NCI-H82 treated with DMSO at 0.1 percent for 48 hours (cell line): ENCODE results near the gene FBF1.
"Not testable (repeated sequence)": the region's sequence is repeated elsewhere in the genome, so short reads cannot be mapped to it uniquely, and the experiment has no call there.

Source experiments
- DNase-seq: peaks from one replicate; lab custom pipeline; 2025; ENCODE audit not compliant: unreplicated experiment; lab: John Stamatoyannopoulos, UW

Gene FBF1, protein sequence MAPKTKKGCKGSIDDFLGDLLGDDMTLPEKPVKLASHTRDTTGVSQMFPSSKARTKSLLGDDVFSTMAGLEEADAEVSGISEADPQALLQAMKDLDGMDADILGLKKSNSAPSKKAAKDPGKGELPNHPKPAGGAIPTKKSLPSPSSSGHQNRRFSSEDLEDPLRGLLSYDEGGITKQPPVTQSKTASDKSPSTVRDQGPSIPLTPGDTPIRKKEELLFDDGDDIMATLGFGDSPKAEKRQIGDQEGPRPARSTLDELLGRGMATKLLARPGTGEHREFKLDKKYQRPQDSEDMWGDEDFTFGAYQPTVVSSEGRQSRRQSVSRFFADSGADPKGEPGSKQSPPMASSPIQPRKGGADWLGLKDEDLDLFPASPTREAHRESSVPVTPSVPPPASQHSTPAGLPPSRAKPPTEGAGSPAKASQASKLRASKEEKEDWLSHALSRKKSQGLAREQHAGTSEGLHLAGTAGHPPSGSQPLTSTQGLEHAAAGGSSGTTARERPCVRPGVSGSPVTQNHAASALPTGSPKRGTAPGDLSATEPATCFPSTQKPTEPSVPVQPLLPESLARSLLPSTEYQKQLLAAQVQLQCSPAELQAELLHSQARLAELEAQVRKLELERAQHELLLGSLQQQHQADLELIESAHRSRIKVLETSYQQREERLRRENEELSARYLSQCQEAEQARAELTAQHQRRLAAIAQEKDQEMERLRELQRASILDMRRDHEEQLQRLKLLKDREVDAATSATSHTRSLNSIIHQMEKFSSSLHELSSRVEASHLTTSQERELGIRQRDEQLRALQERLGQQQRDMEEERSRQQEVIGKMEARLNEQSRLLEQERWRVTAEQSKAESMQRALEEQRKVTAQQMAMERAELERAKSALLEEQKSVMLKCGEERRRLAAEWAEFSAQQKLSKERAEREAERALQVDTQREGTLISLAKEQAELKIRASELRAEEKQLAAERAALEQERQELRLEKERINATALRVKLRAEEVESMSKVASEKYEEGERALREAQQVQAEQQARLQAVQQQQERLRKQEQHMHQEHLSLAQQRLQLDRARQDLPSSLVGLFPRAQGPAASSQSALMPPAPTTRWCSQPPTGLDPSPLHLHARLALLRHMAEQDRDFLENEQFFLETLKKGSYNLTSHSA

DNA sequence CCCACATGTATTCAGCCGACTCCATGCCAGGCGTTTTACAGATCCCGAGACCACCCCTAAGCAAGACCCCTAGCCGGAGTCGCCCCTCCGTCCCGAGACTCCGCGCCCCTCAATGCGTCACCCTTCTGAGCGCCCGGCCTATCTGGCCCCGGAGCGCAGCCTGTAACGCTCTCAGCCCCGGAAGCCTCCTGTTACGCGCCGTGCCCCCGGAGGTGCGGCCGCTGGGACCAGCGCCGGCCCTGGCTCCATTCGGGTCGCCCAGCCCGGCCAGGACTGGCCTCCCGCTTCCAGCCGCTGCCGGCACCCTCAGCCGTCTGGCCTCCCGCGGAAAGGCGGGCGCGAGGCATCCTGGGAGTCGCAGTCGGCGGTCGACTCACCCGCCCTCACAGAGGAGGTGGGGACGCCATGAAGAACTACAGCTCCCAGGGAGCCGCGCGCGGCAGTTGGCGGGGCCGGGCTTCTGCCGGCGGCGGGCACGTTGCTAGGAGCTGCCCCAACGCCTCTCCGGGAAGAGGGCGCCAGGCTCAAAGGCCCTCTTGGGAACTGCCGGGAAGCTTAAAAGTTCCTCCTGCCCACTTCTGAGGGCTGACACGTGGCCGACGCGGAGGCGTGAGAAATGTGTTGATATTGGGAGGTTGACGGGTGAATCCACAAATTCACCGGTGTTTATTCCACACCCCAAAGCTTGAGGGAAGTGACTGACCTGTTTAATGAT lies at the start of gene FBF1:
Gene FBF1 (minus strand): TSS at position 316 of the 715 bp plus-strand sequence. CDS start 2,893 bp downstream, outside the sequence.
- DNase-seq = peak; percentile 90

DNA sequence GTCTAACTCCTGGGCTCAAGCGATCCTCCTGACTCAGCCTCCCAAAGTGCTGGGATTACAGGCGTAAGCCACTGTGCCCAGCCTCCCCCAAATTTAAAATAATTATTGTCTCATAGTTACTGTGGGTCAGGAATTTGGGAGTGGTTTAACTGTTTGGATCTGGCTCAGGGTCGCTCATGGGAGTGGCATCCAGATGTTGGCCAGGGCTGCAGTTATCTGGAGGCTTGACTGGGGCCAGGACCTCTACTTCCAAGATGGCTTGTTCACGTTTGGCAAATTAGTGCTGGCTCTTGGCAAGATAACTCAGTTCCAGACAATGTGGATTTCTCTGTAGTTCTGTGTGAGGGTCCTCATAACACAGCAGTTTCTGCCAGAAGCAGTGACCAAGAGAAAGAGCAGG lies 46.2 kb upstream of the FBF1 start:
- no peak for DNase-seq

DNA sequence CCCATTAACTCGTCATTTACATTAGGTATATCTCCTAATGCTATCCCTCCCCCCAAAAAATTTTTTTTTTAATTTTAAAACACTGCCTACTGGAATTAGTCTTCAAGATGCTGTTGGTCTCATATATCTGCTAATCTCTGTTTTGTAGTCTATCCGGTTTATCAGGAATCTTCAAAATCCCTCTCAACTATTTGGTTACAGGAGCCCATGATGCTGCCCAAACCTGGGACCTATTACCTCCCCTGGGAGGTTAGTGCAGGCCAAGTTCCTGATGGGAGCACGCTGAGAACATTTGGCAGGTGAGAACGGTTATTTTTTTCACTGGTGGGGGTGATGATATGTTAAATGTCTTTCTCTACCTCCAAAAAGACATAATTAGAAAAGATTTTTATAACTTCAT lies 45.1 kb upstream of the FBF1 start:
- DNase-seq = no peak

DNA sequence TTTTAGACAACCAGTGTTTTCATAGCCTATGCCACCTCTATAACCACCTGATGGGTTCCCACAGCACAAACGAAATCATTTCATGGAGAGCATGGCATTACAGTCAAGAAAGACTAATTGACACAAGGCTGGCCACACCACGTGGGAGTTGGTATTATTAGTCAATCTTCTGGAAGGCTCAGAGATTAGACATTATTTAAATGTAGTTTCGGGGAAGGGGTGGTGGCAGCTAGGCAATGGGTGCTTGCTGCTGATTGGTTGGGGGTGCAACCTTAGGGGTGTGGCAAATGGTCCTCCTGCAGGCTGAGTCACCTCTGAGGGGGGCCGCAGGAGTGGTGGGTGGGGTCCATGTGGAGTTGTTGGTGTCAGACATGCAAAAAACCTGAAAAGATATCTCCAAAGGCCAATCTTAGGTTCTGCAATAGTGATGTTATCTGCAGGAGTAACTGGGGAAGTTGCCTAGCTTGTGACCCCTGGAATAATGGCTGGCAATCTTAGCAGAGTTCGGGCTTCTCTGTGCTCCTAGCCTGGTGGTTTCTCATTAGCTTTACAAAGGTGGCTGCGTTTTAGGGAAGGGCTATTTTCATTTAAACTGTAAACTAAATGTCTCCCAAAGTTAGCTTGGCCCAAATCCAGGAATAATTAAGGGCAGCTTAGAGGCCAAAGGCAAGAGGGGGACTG lies 42.8 kb upstream of the FBF1 start:
- peak; percentile 21 for DNase-seq

DNA sequence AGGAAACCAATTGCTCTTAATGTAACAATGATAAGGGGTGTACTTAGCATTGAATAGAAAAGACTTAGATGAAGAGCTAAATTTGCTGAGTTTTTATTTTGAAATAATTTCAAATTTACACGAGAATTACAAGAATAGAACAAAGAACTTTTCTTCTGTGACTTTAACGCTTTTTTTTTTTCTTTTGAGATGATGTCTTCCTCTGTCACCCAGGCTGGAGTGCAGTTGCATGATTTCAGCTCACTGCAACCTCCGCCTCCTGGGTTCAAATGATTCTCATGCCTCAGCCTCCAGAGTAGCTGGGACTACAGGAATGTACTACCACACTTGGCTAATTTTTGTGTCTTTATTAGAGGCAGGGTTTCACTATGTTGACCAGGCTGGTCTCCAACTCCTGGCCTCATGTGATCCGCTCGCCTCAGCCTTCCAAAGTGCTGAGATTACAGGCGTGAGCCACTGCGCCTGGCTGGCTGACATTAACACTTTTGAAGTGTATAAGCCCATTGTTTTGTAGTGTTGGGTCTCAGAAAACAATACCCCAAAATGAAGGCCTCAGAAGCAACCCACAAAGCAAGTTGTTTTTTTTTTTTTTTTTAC lies 40.3 kb upstream of the FBF1 start:
- no peak for DNase-seq

DNA sequence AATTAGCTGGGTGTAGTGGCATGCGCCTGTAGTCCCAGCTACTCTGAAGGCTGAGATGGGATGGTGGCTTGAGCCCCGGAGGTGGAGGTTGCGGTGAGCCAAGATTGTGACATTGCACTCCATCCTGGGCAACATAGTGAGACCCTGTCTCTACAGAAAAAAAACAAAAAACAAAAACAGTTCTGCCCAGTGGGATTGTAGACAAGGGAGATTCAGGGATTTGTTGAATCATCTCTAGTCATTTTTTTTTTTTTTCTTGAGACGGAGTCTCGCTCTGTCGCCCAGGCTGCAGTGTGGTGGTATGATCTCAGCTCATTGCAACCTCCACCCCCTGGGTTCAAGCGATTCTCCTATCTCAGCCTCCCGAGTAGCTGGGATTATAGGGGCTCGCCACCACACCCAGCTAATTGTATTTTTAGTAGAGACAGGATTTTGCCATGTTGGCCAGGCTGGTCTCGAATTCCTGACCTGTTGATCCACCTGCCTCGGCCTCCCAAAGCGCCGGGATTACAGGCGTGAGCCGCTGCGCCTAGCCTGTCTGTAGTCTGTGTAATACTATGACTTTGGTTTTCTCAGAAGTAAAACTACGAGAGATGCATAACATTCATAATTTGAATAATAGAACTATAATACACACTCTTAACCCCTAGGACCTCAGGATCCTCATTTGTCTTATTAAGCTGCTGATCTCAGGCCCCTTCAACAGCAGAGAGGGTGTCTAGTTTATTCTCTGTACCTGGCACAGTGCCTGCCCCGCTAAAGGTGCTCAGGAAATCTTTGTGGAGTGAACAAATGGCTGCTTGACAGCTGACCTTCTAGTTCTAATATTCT lies 39.6 kb upstream of the FBF1 start:
- peak; percentile 8 for DNase-seq

DNA sequence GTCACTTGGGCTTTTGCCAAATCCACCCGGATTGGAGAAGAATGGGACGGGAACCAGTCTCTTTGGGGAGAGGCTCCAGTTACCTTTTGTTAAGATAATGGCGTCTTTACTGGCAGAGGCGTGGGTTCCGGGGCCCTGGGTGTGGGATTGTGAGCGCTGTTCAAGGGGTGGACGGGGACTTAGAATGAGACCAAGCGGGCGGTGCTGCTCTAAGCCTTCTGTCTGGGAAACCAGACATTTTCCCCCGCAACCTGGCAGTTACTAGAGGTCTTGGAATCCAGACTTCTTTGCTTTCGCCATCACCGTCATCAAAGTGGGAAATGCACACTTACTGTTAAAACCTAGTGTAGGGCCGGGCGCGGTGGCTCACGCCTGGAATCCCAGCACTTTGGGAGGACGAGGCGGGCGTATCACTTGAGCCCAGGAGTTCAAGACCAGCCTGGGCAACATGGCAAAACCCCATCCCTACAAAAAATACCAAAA lies 38.9 kb upstream of the FBF1 start:
- peak; percentile 80 for DNase-seq

DNA sequence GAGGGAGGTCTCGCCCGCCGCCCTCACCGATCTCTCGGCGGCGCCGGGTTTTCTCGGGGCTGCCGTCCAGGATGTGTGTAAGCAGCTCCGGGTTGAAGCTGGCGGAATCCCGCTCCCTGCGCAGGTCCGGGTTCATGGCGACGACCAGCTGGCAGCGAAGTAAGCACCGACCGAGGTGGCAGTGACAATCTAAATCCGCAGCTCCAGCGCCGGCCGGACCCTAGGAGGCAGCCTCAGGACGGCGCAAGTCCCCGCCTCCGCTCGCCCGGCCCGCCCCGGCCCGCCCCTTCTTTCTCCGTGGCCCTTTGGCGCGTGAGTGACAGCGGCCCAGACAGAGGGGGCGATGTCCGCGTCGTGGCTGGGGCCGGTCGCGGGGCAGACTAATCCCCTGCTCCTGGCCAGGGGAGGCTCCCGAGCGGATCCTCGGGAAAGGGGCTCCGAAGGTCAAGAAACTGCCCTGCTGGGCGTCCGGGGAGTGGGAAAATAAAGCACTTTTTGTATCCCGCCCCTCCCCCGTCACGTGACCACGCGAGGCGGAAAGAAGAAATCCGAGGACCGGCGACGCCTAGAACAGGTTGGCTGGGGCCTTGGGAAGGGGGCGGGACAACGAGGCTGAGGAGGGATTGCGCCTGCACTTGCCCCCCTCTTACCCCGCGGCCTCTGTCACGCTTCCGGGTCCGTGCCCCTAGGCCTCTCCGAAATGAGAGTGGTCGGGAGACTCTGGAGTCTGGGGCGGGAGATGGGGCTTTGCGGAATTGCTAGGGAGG lies 38.3 kb upstream of the FBF1 start, which contains the start of the genes ACOX1 and TEN1:
Gene ACOX1 (minus strand): TSS at position 229 of the 767 bp plus-strand sequence. CDS start 93 bp downstream, at position 136.
Gene TEN1 (plus strand): TSS at position 303 of the 767 bp plus-strand sequence. CDS start 6,953 bp downstream, outside the sequence.
- peak; percentile 93 for DNase-seq

DNA sequence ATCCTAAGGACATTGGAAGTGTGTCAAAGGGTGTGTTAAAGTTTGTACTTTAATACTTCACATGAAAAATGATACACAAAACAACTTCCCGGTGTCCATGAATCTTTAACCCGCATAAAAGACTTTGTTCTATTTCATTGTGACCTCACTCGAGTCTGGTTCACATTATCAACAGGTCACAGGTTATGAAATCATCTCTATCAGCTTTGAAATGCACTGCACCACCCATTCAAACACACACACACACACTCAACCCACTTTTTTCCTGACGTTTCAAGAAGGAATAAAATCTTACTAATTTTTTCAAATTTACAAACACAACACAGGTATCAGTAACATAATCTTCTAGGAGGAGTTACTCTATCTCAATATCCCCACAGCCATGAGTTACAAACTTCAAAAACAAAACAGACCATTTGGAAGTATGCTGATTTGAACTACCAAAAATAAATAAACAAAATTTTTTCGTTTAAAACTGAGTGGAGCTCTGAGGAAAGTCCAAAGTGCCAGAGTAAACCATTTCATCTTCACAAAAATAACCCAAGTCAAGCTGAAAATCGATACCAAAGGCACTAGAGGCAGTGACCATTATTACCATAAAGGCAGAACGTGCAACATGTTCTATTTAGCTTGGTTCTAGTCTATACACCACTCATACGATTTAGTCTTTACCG lies 35.5 kb upstream of the FBF1 start:
- no peak for DNase-seq

DNA sequence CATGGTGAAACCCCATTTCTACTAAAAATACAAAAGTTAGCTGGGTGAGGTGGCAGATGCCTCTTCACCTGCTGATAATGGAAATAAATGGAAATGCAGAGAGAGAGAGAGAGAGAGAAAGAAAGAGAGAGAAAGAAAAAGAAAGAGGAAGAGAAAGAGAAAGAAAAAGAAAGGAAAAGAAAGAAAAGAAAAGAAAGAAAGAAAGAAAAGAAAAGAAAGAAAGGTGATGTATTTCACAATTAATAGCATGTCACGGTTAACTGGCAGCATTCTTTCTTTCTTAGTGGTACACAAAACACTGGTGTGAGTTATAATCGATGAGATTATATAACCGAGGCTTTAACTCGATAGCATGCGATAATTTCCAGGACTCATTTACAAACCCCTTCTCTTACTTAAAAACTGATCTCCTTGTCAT lies 34.9 kb upstream of the FBF1 start:
- no peak for DNase-seq

DNA sequence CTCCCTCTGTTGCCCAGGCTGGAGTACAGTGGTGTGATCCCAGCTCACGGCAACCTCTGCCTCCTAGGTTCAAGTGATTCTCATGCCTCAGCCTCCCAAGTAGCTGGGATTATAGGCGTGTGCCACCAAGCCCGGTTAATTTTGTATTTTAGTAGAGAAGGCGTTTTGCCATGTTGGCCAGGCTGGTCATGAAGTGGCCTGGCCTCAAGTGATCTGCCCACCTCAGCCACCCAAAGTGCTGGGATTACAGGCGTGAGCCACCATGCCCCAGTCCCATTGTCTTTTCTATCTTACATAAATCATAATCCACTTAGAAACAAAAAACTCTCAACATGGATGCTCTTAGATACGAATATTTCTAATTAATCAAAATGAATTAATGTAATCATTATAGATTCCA lies 34.3 kb upstream of the FBF1 start:
- DNase-seq = not testable (repeated sequence)

DNA sequence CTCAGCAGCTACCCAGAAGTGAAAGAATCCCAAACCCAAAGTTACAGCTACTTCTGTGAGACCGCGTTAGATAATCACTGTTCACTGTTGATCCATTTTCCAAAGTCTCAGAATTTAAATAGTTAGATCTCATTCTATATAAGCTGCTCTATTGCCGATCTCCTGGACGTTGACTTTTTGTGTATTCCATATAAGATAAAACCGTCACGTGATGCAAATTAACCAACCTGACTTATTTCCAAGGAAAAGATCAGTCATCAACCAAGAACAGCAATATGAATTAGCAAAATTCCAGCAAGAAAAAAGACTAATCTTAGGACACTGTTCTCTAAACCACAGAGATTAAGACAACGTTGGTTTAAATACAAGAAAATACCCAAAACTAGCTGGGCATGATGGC lies 29.8 kb upstream of the FBF1 start:
- DNase-seq = no peak

DNA sequence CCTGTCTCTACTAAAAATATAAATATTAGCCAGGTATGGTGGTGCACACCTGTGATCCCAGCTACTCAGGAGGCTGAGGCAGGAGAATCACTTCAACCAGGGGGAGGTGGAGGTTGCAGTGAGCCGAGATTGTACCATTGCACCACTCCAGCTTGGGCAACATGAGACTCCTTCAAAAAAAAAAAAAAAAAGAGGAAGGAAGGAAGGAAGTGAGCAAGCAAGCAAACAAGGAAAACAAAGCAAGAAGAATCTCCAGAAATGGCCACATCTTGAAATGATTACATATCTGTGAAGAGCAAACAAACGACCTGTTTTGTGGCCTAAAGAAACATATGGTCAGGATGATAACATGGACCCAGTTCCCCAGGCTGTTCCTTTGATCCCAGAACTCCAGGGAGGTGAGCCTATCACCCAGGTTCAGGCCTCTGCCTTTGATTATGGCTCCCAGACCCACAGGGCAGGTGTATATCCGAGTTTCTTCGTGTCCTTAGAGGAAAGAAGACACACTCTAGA lies 29.2 kb upstream of the FBF1 start:
- DNase-seq = no peak

DNA sequence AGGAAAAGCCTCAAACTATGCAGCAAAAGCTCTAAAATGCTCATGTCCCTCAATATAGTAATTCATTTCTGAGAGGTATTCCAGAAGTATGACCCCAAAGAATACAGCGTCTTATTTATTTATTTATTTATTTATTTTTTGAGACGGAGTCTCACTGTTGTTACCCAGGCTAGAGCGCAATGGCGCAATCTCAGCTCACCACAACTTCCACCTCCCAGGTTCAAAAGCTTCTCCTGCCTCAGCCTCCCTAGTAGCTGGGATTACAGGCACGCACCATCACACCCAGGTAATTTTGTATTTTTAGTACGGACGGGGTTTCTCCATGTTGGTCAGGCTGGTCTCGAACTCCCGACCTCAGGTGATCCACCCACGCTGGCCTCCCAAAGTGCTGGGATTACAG lies 28.2 kb upstream of the FBF1 start:
- DNase-seq = not testable (repeated sequence)

DNA sequence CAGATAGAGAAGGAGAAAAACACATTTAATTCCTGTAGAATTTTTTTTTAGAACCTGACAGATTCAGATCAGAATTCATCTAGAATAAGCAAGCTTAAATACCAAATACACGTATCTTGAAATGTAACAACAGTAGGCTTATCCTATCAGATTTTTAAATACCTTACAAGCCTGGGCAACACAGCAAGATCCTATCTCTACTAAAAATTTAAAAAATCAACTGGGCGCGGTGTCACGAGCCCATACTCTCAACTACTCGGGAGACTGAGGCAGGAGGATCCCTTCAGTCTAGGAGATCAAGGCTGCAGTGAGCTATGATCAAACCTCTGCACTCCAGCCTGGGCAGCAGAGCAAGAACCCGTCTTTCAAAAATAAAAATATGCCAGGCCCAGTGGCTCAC lies 24.6 kb upstream of the FBF1 start:
- DNase-seq = no peak

DNA sequence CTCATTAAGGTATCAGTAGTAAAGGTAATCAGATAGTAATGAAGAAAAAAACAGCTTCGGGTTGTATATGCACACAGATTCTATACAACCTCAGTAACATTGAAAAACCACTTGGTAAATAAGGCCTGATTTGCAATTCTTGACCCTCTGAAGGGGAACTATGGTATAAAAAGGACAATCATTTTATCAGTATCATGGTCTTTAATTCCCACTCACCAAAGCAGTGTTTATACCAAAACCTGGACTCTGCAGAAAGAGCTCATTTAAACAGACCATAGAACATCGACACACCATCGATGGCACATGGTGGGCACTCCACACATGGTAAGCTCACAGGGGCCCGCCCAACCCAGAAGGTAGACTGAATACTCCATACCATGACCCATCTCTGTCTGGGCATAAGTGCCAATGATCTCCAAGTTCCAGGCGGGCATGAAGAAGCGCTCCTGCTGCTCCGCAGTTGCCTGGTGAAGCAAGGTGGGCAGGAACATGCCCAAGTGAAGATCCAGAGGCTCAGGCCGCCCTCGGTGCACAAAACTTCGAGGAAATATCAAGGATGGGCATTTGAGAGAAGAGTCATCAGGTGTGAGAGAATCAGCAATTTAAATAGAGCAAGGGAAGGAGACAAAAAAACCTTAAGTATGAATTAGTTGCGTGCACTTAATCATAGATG lies 19.1 kb upstream of the FBF1 start:
- DNase-seq = no peak
